Measurements from ENCODE around the gene IGFLR1. TPM values are rescaled to one million over a fixed set of nuclear protein-coding genes. Genes with fewer than 3 reads are reported as not detected.

IGFLR1 gene
- total RNA-seq, 1 experiment from 2014 or later = 9.9 TPM

DNA sequence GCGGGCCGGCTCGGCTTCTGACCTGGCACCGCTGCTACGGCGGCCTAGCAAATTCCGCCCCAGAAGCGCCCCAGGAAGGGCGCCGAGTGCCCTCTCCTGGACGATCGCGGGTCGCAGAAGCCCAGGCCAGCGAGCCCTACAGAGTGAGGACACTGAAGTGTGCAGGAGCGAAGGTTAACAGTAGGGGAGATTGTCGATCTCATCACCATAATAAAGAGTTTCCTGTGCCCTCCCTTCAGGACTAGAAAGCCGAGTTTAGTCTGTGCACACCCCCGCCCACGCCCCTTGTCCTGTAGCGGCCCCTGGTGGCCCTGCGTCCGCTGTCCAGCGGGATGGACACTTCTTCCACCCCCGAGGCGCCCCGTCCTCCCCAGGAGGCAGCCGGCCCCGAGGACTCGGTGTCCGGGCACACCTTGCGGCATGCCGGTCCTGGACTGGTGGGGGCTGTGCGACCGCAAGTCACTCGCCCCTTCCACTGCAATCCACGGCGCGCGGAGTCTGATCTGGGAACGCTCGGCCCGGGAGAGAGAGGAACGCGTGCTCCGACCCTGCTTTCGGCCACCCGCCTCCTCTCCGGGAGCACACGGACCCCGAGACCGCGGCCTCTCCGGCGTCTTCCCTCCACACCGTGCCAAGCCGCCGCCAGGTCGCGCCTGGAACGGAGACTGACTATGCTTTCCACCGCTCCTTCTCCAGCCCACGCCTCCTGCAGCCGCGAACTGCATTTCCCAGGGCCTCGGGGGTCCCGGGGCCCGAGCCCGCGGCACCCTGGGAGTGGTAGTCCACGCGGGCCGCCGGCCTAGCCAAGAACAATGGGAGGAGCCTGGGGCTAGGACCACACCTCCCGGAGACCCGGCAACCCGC, 25.2 kb downstream of the IGFLR1 start (continued):
- TF ChIP-seq, protein P1, sequence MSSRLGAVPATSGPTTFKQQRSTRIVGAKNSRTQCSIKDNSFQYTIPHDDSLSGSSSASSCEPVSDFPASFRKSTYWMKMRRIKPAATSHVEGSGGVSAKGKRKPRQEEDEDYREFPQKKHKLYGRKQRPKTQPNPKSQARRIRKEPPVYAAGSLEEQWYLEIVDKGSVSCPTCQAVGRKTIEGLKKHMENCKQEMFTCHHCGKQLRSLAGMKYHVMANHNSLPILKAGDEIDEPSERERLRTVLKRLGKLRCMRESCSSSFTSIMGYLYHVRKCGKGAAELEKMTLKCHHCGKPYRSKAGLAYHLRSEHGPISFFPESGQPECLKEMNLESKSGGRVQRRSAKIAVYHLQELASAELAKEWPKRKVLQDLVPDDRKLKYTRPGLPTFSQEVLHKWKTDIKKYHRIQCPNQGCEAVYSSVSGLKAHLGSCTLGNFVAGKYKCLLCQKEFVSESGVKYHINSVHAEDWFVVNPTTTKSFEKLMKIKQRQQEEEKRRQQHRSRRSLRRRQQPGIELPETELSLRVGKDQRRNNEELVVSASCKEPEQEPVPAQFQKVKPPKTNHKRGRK (CRISPR knock-in tag; IDR thresholded peaks at IDR 0.05; ENCODE audit: borderline replicate concordance) = no peak
- TF ChIP-seq, protein P2, sequence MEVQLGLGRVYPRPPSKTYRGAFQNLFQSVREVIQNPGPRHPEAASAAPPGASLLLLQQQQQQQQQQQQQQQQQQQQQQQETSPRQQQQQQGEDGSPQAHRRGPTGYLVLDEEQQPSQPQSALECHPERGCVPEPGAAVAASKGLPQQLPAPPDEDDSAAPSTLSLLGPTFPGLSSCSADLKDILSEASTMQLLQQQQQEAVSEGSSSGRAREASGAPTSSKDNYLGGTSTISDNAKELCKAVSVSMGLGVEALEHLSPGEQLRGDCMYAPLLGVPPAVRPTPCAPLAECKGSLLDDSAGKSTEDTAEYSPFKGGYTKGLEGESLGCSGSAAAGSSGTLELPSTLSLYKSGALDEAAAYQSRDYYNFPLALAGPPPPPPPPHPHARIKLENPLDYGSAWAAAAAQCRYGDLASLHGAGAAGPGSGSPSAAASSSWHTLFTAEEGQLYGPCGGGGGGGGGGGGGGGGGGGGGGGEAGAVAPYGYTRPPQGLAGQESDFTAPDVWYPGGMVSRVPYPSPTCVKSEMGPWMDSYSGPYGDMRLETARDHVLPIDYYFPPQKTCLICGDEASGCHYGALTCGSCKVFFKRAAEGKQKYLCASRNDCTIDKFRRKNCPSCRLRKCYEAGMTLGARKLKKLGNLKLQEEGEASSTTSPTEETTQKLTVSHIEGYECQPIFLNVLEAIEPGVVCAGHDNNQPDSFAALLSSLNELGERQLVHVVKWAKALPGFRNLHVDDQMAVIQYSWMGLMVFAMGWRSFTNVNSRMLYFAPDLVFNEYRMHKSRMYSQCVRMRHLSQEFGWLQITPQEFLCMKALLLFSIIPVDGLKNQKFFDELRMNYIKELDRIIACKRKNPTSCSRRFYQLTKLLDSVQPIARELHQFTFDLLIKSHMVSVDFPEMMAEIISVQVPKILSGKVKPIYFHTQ (CRISPR knock-in tag; IDR thresholded peaks at IDR 0.05) = no peak
- TF ChIP-seq, protein P3, sequence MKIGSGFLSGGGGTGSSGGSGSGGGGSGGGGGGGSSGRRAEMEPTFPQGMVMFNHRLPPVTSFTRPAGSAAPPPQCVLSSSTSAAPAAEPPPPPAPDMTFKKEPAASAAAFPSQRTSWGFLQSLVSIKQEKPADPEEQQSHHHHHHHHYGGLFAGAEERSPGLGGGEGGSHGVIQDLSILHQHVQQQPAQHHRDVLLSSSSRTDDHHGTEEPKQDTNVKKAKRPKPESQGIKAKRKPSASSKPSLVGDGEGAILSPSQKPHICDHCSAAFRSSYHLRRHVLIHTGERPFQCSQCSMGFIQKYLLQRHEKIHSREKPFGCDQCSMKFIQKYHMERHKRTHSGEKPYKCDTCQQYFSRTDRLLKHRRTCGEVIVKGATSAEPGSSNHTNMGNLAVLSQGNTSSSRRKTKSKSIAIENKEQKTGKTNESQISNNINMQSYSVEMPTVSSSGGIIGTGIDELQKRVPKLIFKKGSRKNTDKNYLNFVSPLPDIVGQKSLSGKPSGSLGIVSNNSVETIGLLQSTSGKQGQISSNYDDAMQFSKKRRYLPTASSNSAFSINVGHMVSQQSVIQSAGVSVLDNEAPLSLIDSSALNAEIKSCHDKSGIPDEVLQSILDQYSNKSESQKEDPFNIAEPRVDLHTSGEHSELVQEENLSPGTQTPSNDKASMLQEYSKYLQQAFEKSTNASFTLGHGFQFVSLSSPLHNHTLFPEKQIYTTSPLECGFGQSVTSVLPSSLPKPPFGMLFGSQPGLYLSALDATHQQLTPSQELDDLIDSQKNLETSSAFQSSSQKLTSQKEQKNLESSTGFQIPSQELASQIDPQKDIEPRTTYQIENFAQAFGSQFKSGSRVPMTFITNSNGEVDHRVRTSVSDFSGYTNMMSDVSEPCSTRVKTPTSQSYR (CRISPR knock-in tag; IDR thresholded peaks at IDR 0.05) = no peak
- TF ChIP-seq, protein P4, sequence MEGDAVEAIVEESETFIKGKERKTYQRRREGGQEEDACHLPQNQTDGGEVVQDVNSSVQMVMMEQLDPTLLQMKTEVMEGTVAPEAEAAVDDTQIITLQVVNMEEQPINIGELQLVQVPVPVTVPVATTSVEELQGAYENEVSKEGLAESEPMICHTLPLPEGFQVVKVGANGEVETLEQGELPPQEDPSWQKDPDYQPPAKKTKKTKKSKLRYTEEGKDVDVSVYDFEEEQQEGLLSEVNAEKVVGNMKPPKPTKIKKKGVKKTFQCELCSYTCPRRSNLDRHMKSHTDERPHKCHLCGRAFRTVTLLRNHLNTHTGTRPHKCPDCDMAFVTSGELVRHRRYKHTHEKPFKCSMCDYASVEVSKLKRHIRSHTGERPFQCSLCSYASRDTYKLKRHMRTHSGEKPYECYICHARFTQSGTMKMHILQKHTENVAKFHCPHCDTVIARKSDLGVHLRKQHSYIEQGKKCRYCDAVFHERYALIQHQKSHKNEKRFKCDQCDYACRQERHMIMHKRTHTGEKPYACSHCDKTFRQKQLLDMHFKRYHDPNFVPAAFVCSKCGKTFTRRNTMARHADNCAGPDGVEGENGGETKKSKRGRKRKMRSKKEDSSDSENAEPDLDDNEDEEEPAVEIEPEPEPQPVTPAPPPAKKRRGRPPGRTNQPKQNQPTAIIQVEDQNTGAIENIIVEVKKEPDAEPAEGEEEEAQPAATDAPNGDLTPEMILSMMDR (IDR thresholded peaks at IDR 0.05) = peak; percentile 39; the same call in 1 of the 2 replicates
- TF ChIP-seq, protein P5, sequence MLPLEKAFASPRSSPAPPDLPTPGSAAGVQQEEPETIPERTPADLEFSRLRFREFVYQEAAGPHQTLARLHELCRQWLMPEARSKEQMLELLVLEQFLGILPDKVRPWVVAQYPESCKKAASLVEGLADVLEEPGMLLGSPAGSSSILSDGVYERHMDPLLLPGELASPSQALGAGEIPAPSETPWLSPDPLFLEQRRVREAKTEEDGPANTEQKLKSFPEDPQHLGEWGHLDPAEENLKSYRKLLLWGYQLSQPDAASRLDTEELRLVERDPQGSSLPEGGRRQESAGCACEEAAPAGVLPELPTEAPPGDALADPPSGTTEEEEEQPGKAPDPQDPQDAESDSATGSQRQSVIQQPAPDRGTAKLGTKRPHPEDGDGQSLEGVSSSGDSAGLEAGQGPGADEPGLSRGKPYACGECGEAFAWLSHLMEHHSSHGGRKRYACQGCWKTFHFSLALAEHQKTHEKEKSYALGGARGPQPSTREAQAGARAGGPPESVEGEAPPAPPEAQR (CRISPR knock-in tag; IDR thresholded peaks at IDR 0.05) = no peak
- TF ChIP-seq FOXK1 (CRISPR knock-in tag; IDR thresholded peaks at IDR 0.05) (no peak; the same call in 1 of the 2 replicates), ZNF219 (CRISPR knock-in tag; IDR thresholded peaks at IDR 0.05; ENCODE audit: borderline replicate concordance) (no peak), ETV6 (CRISPR knock-in tag; IDR thresholded peaks at IDR 0.05) (0 out of 2 replicates have a peak, but pooled peaks have one; percentile 67), ZNF138 (CRISPR knock-in tag; conservative IDR thresholded peaks at IDR 0.05) (no peak), TEAD4 (CRISPR knock-in tag; IDR thresholded peaks at IDR 0.05) (no peak), TP53 (CRISPR knock-in tag; IDR thresholded peaks at IDR 0.05) (no peak), NFYB (CRISPR knock-in tag; conservative IDR thresholded peaks at IDR 0.05; ENCODE audit: low read depth) (no peak), GRHL2 (CRISPR knock-in tag; IDR thresholded peaks at IDR 0.05; ENCODE audit: insufficient replicate concordance, severe bottlenecking) (no peak), ZBTB21 (CRISPR knock-in tag; IDR thresholded peaks at IDR 0.05; ENCODE audit: borderline replicate concordance) (no peak; the same call in none of the 2 replicates), ZNF263 (CRISPR knock-in tag; IDR thresholded peaks at IDR 0.05; ENCODE audit: low read depth) (peak; percentile 91; the same call in 1 of the 2 replicates), TEAD1 (CRISPR knock-in tag; IDR thresholded peaks at IDR 0.05) (no peak; the same call in 1 of the 2 replicates), RORB (CRISPR knock-in tag; IDR thresholded peaks at IDR 0.05) (no peak), RELA (CRISPR knock-in tag; IDR thresholded peaks at IDR 0.05; ENCODE audit: borderline replicate concordance) (no peak), SMAD4 (CRISPR knock-in tag; IDR thresholded peaks at IDR 0.05) (no peak), ZNF396 (CRISPR knock-in tag; IDR thresholded peaks at IDR 0.05; ENCODE audit: borderline replicate concordance) (no peak), SMAD3 (CRISPR knock-in tag; IDR thresholded peaks at IDR 0.05; ENCODE audit: borderline replicate concordance) (no peak)
- TF ChIP-seq, protein P6, sequence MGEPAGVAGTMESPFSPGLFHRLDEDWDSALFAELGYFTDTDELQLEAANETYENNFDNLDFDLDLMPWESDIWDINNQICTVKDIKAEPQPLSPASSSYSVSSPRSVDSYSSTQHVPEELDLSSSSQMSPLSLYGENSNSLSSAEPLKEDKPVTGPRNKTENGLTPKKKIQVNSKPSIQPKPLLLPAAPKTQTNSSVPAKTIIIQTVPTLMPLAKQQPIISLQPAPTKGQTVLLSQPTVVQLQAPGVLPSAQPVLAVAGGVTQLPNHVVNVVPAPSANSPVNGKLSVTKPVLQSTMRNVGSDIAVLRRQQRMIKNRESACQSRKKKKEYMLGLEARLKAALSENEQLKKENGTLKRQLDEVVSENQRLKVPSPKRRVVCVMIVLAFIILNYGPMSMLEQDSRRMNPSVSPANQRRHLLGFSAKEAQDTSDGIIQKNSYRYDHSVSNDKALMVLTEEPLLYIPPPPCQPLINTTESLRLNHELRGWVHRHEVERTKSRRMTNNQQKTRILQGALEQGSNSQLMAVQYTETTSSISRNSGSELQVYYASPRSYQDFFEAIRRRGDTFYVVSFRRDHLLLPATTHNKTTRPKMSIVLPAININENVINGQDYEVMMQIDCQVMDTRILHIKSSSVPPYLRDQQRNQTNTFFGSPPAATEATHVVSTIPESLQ (CRISPR knock-in tag; IDR thresholded peaks at IDR 0.05) = no peak
- TF ChIP-seq, protein P7, sequence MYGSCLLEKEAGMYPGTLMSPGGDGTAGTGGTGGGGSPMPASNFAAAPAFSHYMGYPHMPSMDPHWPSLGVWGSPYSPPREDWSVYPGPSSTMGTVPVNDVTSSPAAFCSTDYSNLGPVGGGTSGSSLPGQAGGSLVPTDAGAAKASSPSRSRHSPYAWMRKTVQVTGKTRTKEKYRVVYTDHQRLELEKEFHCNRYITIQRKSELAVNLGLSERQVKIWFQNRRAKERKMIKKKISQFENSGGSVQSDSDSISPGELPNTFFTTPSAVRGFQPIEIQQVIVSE (CRISPR knock-in tag; IDR thresholded peaks at IDR 0.05; ENCODE audit: borderline replicate concordance) = no peak
